K562 (cell line): Measurements from ENCODE around the gene DRGX. TPM values are rescaled to one million over a fixed set of nuclear protein-coding genes. Genes with fewer than 3 reads are reported as not detected.

Experiments
- ATAC-seq: fragments of 200-7000 bp; cut with Tn5 transposase; 3 replicates; pipeline ENCODE4 v1.9.1; 2020; ENCODE audit warnings: moderate library complexity
- BruUV-seq: library from RNA; stranded (reverse); fragments of 400-500 nt; replicated peaks from 2 replicates; lab custom pipeline; 2021; lab: Mats Ljungman, UMichigan
- CTCF ChIA-PET: fragments of 300-600 bp; formaldehyde crosslinking; extraction: SDS; loops from one replicate; lab custom pipeline; 2021; ENCODE audit warnings: low intra/inter-chr PET ratio; lab: Yijun Ruan, JAX
- POLR2A ChIA-PET: fragments of 300-600, 350-650 bp; sonication (Branson Sonifier 250); formaldehyde crosslinking; extraction: SDS; loops from one replicate; lab custom pipeline; 2021; ENCODE audit warnings: antibody characterized with exemption, inconsistent platforms; lab: Yijun Ruan, JAX
- DNase-seq, 4 experiments: peaks; one replicate each; pipeline versions ENCODE4 v3.0.0 to v3.0.0-alpha.2; 2011 to 2018; ENCODE audit warnings: low spot score in 3 of 4, mixed read lengths in 3 of 4; ENCODE audit errors: extremely low read depth in 1 of 4
- FAIRE-seq: peaks from 2 replicates; lab custom pipeline; 2011; peaks lifted over from hg19 to GRCh38; lab: Jason Lieb, UNC
- H2AFZ ChIP-seq: 2 replicates; pipeline ENCODE4 v1.6.0; 2011; ENCODE audit warnings: low read depth, low read length, control low read depth, inconsistent platforms
- H3K27ac ChIP-seq: fragments of 200-600 bp; 3 replicates; pipeline ENCODE4 v1.8.0; 2011; ENCODE audit warnings: low read depth, mild to moderate bottlenecking, control low read depth, inconsistent platforms, low read length, moderate library complexity, mixed read lengths; ENCODE audit errors: extremely low read depth
- H3K27me3 ChIP-seq, 2 experiments: fragments of 300-600 bp in 1 of 2; 2 replicates in 1 of 2; 3 replicates in 1 of 2; pipeline versions ENCODE4 v1.6.0 to v1.8.0; 2011; ENCODE audit warnings: inconsistent platforms in 2 of 2, low read length in 2 of 2, mild to moderate bottlenecking in 1 of 2, mixed read lengths in 1 of 2, moderate library complexity in 1 of 2; ENCODE audit not compliant: control insufficient read depth in 2 of 2, insufficient read depth in 2 of 2
- H3K36me3 ChIP-seq: fragments of 300-600 bp; 3 replicates; pipeline ENCODE4 v1.8.0; 2011; ENCODE audit warnings: mild to moderate bottlenecking, low read length, inconsistent platforms; ENCODE audit not compliant: control insufficient read depth, insufficient read depth
- H3K4me1 ChIP-seq, 2 experiments: fragments of 200-600 bp in 1 of 2; replicated peaks in 1 of 2; 2 replicates in 1 of 2; 3 replicates in 1 of 2; pipeline versions ENCODE4 v1.5.1 to v1.8.0; 2011; ENCODE audit warnings: inconsistent platforms in 2 of 2, low read length in 2 of 2, mild to moderate bottlenecking in 1 of 2, mixed read lengths in 1 of 2, moderate library complexity in 1 of 2; ENCODE audit not compliant: control insufficient read depth in 2 of 2, insufficient read depth in 2 of 2
- H3K4me2 ChIP-seq: 2 replicates; pipeline ENCODE4 v1.6.1; 2011; ENCODE audit warnings: low read length, control low read depth, inconsistent platforms, mixed read lengths; ENCODE audit not compliant: insufficient read depth
- H3K4me3 ChIP-seq: fragments of 200-600 bp; sonication (generic), shearing (Covaris generic); 2 replicates; pipeline ENCODE4 v1.5.1; 2016; ENCODE audit warnings: control low read depth, inconsistent platforms
- H3K79me2 ChIP-seq: fragments of 200-600 bp; 3 replicates; pipeline ENCODE4 v1.8.0; 2011; ENCODE audit warnings: low read length, inconsistent platforms; ENCODE audit not compliant: control insufficient read depth, insufficient read depth
- H3K9ac ChIP-seq, 2 experiments: 2 replicates each; pipeline versions ENCODE4 v1.6.0 to v1.6.1; 2011; ENCODE audit warnings: low read depth in 2 of 2, low read length in 2 of 2, control low read depth in 1 of 2, inconsistent platforms in 1 of 2, mild to moderate bottlenecking in 1 of 2, mixed read lengths in 1 of 2; ENCODE audit not compliant: insufficient read depth in 1 of 2
- H3K9me1 ChIP-seq: one replicate; pipeline ENCODE4 v1.6.0; 2011; ENCODE audit warnings: inconsistent platforms, mild to moderate bottlenecking, low read length, moderate library complexity; ENCODE audit not compliant: control insufficient read depth, insufficient read depth
- H3K9me3 ChIP-seq: replicated peaks from 2 replicates; pipeline ENCODE4 v1.5.1; 2011; ENCODE audit warnings: low read depth, low read length, inconsistent platforms; ENCODE audit not compliant: control insufficient read depth, insufficient read depth
- H4K20me1 ChIP-seq: replicated peaks from 2 replicates; pipeline ENCODE4 v1.6.1; 2011; ENCODE audit warnings: low read length, inconsistent platforms, mixed read lengths; ENCODE audit not compliant: control insufficient read depth, insufficient read depth
- ATF1 ChIP-seq, 2 experiments: fragments of 450-650 bp in 1 of 2; IDR thresholded peaks; 2 replicates each; pipeline ENCODE4 v1.6.1; 2016; ENCODE audit warnings: missing compliant biosample characterization in 1 of 2, missing genetic modification characterization in 1 of 2
- CREM ChIP-seq: IDR thresholded peaks from 2 replicates; pipeline ENCODE4 v1.6.1; 2014; ENCODE audit warnings: antibody characterized with exemption, low read depth
- CTBP1 ChIP-seq: fragments of 450-650 bp; IDR thresholded peaks from 2 replicates; pipeline ENCODE4 v1.6.1; 2016; ENCODE audit warnings: borderline replicate concordance
- CTCF ChIP-seq, 3 experiments: IDR thresholded peaks in 2 of 3; conservative IDR thresholded peaks in 1 of 3; 2 replicates each; pipeline ENCODE4 v1.5.1; 2011 to 2012; ENCODE audit warnings: low read length in 3 of 3, mild to moderate bottlenecking in 3 of 3, control low read depth in 2 of 3, improper control_type of control experiment in 1 of 3, inconsistent platforms in 1 of 3, low read depth in 1 of 3, mixed read lengths in 1 of 3, moderate library complexity in 1 of 3; ENCODE audit not compliant: insufficient read depth in 2 of 3
- NR2C1 ChIP-seq, 2 experiments: fragments of 450-650 bp; IDR thresholded peaks; 2 replicates each; pipeline ENCODE4 v1.6.1; 2017; ENCODE audit warnings: mild to moderate bottlenecking in 2 of 2, antibody characterized with exemption in 1 of 2, inconsistent platforms in 1 of 2, missing compliant biosample characterization in 1 of 2, missing genetic modification characterization in 1 of 2
- NR3C1 ChIP-seq: sonication (generic); formaldehyde crosslinking; IDR thresholded peaks from 2 replicates; pipeline ENCODE4 v1.8.1; 2022; ENCODE audit warnings: missing genetic modification reagents
- POLR2AphosphoS5 ChIP-seq: IDR thresholded peaks from 2 replicates; pipeline ENCODE4 v1.6.1; 2011; ENCODE audit warnings: mild to moderate bottlenecking, low read depth, low read length, moderate library complexity; ENCODE audit not compliant: control insufficient read depth, insufficient read depth
- POU5F1 ChIP-seq: fragments of 150-350 bp; IDR thresholded peaks from 2 replicates; pipeline ENCODE4 v1.6.1; 2014; ENCODE audit warnings: borderline replicate concordance, low read length, low read depth, mild to moderate bottlenecking; ENCODE audit not compliant: partially characterized antibody
- PPARD ChIP-seq: fragments of 250-450 bp; sonication (Bioruptor Pico); IDR thresholded peaks from 2 replicates; pipeline ENCODE4 v1.8.0; 2022; ENCODE audit warnings: inconsistent platforms, mild to moderate bottlenecking, moderate library complexity
- RAD21 ChIP-seq, 2 experiments: fragments of 250-450 bp in 1 of 2; fragments of 450-650 bp in 1 of 2; sonication (Bioruptor Pico) in 1 of 2; formaldehyde crosslinking in 1 of 2; IDR thresholded peaks in 1 of 2; conservative IDR thresholded peaks in 1 of 2; 2 replicates each; pipeline versions ENCODE4 v1.4.0 to v1.8.0; 2020 to 2022; ENCODE audit warnings: mild to moderate bottlenecking in 2 of 2, moderate library complexity in 1 of 2
- RAD51 ChIP-seq: fragments of 450-650 bp; IDR thresholded peaks from 2 replicates; pipeline ENCODE4 v1.7.1; 2016; ENCODE audit warnings: low read depth, mild to moderate bottlenecking, borderline replicate concordance
- TAF15 ChIP-seq: fragments of 200-400 bp; formaldehyde crosslinking; IDR thresholded peaks from 2 replicates; pipeline ENCODE4 v1.6.1; 2017; ENCODE audit warnings: mild to moderate bottlenecking, low read depth, low read length, moderate library complexity
- ZBTB33 ChIP-seq: sonication (generic); formaldehyde crosslinking; IDR thresholded peaks from 2 replicates; pipeline ENCODE4 v1.8.1; 2023; ENCODE audit warnings: mild to moderate bottlenecking, missing genetic modification reagents
- ZNF253 ChIP-seq: fragments of 250-450 bp; sonication (Bioruptor Pico); conservative IDR thresholded peaks from 2 replicates; pipeline ENCODE4 v1.6.1; 2021; ENCODE audit warnings: mild to moderate bottlenecking
- ZNF408 ChIP-seq: fragments of 250-450 bp; sonication (Bioruptor Pico); IDR thresholded peaks from 2 replicates; pipeline ENCODE4 v1.4.0; 2020; ENCODE audit warnings: low read depth, mild to moderate bottlenecking, moderate library complexity
- ZNF511 ChIP-seq: sonication (generic); formaldehyde crosslinking; IDR thresholded peaks from 2 replicates; pipeline ENCODE4 v1.8.0; 2022; ENCODE audit warnings: mild to moderate bottlenecking, missing genetic modification reagents
- WGBS: fragments of 100-300 bp; shearing (Covaris generic); methylation state at CpG from one replicate; pipeline ENCODE4 v1.1.6; 2016; ENCODE audit warnings: low coverage, mixed read lengths; ENCODE audit not compliant: insufficient coverage; ENCODE audit errors: missing lambda C conversion rate; 5-methylcytosine and 5-hydroxymethylcytosine counted together
- in situ Hi-C: fragments of 300-500 bp; cut with MboI; formaldehyde crosslinking; loops from 4 replicates; pipeline ENCODE4 v1.15.0; 2018; ENCODE audit warnings: inconsistent platforms, mixed read lengths
- intact Hi-C: fragments of 100-400 bp; cut with micrococcal nuclease; formaldehyde crosslinking; loops from 2 replicates; pipeline ENCODE4 v1.14.2; 2022
- polyA plus RNA-seq, 8 experiments: library from polyadenylated mRNA; depleted of rRNA in 4 of 8; stranded (reverse) in 5 of 8; unstranded in 3 of 8; fragments of >200 nt; fragmentation: Nextera tagmentation in 2 of 8; fragmentation: Illumina TruSeq in 1 of 8; extraction: Ambion mirVana in 2 of 8; extraction: Trizol in 1 of 8; gene quantifications; 2 replicates each; pipeline versions ENCODE4 v1.2.1 to v1.2.3, GENCODE V29; 2011 to 2014; ENCODE audit warnings: inconsistent platforms in 1 of 8, missing spikeins in 1 of 8
- total RNA-seq, 7 experiments: library from RNA; depleted of rRNA in 6 of 7; stranded (reverse); fragments of >200 nt in 6 of 7; fragmentation: Illumina TruSeq in 2 of 7; extraction: Trizol in 2 of 7; gene quantifications; 2 replicates each; pipeline versions ENCODE4 v1.2.1 to v1.2.3, GENCODE V29; 2011 to 2021; ENCODE audit warnings: low replicate concordance in 1 of 7

The DRGX gene
- total and polyA plus RNA-seq, 9 of the 15 experiments (the other 6 are each of a cell fraction or from before 2014, with no cell fraction given), result not detected

GRCh38 chr10:49408519-49409306 is 12.8 kb upstream of the DRGX start:
- WGBS, result under 1% methylated on average over 13 of the region's 13 CpGs
- Histone ChIP-seq H3K4me1 (no peaks in the 10 kb centered on the region), H3K9me3 (no peaks in the 10 kb centered on the region), H3K79me2 (no peaks in the 10 kb centered on the region), H4K20me1 (0 out of 2 replicates have a peak, but pooled peaks cover 3% of the 10 kb centered on the region), H3K4me3 (no peak overlapping the region), H3K9me1 (no peaks in the 10 kb centered on the region), H3K9ac (no peak overlapping the region), H3K27ac (no peak overlapping the region), H3K4me2 (no peak overlapping the region), H3K27me3 (peaks cover 4 to 50% of the 10 kb centered on the region in 2 experiments), H2AFZ (no peak overlapping the region), H3K36me3 (no peaks in the 10 kb centered on the region)
- DNase-seq, result peak; percentile 49 to 75 (median 69)
- CTCF ChIA-PET, result interaction anchor here (1.3 to 3.2 kb wide), 4 partner anchors 103 to 427 kb away, joined by 3 to 23 read pairs (median 10); no protein-coding TSS in a partner anchor
- BruUV-seq, result no TSS peak
- FAIRE-seq, result peak; percentile 86
- intact Hi-C loops (loop anchor here (5.0 kb wide), 3 partner anchors 191 to 426 kb away; no protein-coding TSS in a partner anchor), in situ Hi-C loops (no loop called here)
- POLR2A ChIA-PET, result interaction anchor here (0.7 to 1.1 kb wide), 2 partner anchors 13 to 30 kb away, joined by 3 read pairs; no protein-coding TSS in a partner anchor
- peak; percentile 89 for ATAC-seq
- peak in 1 of 2 experiments; percentile 49; a peak in 2 of 4 replicates for TF ChIP-seq RAD21 (CRISPR knock-in tag; conservative IDR thresholded peaks at IDR 0.05 in 1 of 2, IDR thresholded peaks at IDR 0.05 in 1 of 2)
- TF ChIP-seq TAF15, result no peak
- no peak for TF ChIP-seq CTBP1
- peak; percentile 72 to 94 (median 74) for TF ChIP-seq CTCF (IDR thresholded peaks at IDR 0.05 in 2 of 3, conservative IDR thresholded peaks at IDR 0.05 in 1 of 3; ENCODE audit: insufficient read depth in 2 of 3, low read depth in 1 of 3, low read length in 3 of 3)
- TF ChIP-seq ZNF408, result no peak
- no peak for TF ChIP-seq ZNF253 (CRISPR knock-in tag)
- no peak for TF ChIP-seq POLR2AphosphoS5
- TF ChIP-seq POU5F1, result no peak
- no peak for TF ChIP-seq ZBTB33
- no peak for TF ChIP-seq ATF1 (CRISPR knock-in tag; IDR thresholded peaks at IDR 0.05)
- TF ChIP-seq ATF1 (tag; IDR thresholded peaks at IDR 0.05), result 0 out of 2 replicates have a peak, but pooled peaks have one; percentile 38
- no peak for TF ChIP-seq RAD51
- TF ChIP-seq NR3C1 (CRISPR knock-in tag), result no peak
- no peak for TF ChIP-seq ZNF511 (CRISPR knock-in tag)
- no peak for TF ChIP-seq NR2C1 (IDR thresholded peaks at IDR 0.05)
- no peak for TF ChIP-seq NR2C1 (tag; IDR thresholded peaks at IDR 0.05)
- 0 out of 2 replicates have a peak, but pooled peaks have one; percentile 46 for TF ChIP-seq CREM
- TF ChIP-seq PPARD (CRISPR knock-in tag), result no peak
